Measurements from ENCODE around the gene CYP2C9. TPM values are rescaled to one million over a fixed set of nuclear protein-coding genes. Genes with fewer than 3 reads are reported as not detected.

Gene CYP2C9
- total RNA-seq, 1 donor from 2014 or later: not detected

DNA sequence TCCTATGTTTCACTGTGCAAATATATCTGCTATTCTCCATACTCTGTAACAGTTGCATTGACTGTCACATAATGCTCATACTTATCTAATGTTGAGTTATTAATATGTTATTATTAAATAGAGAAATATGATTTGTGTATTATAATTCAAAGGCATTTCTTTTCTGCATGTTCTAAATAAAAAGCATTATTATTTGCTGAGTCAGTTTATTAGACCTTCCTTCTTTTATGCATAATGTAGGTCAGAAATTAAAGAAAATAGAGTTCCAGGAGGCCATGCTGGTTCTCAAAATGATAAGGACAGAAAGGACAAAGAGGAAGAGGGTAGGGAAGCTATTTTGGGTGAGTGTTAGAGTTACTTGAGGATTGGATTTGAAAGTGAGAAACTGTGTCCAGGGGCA, 50.7 kb downstream of the CYP2C9 start:
- no peaks in the 10 kb centered on the region for H3K4me1 Mint-ChIP-seq (ENCODE audit: low read depth)
- intact Hi-C loops (cut with micrococcal nuclease): no loop called here
- no peaks in the 10 kb centered on the region for H3K36me3 Mint-ChIP-seq (ENCODE audit: low read depth)
- peaks cover 23% of the 10 kb centered on the region for H3K9me3 Mint-ChIP-seq
- no peak overlapping the region for H3K27ac Mint-ChIP-seq
- no peaks in the 10 kb centered on the region for H3K27me3 Mint-ChIP-seq (ENCODE audit: low read depth)
- no peak for DNase-seq (ENCODE audit: low spot score)
- H3K4me3 Mint-ChIP-seq (ENCODE audit: low read depth): no peak overlapping the region

- Mint-ChIP-seq H3K9me3 (peaks cover 23% of the 10 kb centered on the region), H3K27ac (no peak overlapping the region), H3K27me3 (ENCODE audit: low read depth) (no peaks in the 10 kb centered on the region), H3K36me3 (ENCODE audit: low read depth) (no peaks in the 10 kb centered on the region), H3K4me3 (ENCODE audit: low read depth) (no peak overlapping the region), H3K4me1 (ENCODE audit: low read depth) (no peaks in the 10 kb centered on the region)
- intact Hi-C loops (cut with micrococcal nuclease): no loop called here
- DNase-seq (ENCODE audit: low spot score): no peak
Measured at GRCh38 chr10:94991243-94991888, 52.9 kb downstream of the CYP2C9 start.

- DNase-seq (ENCODE audit: low spot score): no peak
- Mint-ChIP-seq H3K27me3 (ENCODE audit: low read depth) (no peaks in the 10 kb centered on the region), H3K4me3 (ENCODE audit: low read depth) (no peak overlapping the region), H3K4me1 (ENCODE audit: low read depth) (no peaks in the 10 kb centered on the region), H3K36me3 (ENCODE audit: low read depth) (no peaks in the 10 kb centered on the region), H3K27ac (no peak overlapping the region), H3K9me3 (peaks cover 23% of the 10 kb centered on the region)
- intact Hi-C loops (cut with micrococcal nuclease): no loop called here
Measured at GRCh38 chr10:94992811-94993210, 54.4 kb downstream of the CYP2C9 start.

GRCh38 chr10:94997741-94998174, 59.3 kb downstream of the CYP2C9 start:
- Mint-ChIP-seq H3K4me1 (ENCODE audit: low read depth) (no peaks in the 10 kb centered on the region), H3K36me3 (ENCODE audit: low read depth) (no peaks in the 10 kb centered on the region), H3K27ac (no peak overlapping the region), H3K4me3 (ENCODE audit: low read depth) (no peak overlapping the region), H3K9me3 (no peaks in the 10 kb centered on the region), H3K27me3 (ENCODE audit: low read depth) (no peaks in the 10 kb centered on the region)
- DNase-seq (ENCODE audit: low spot score): no peak
- intact Hi-C loops (cut with micrococcal nuclease): no loop called here

DNA sequence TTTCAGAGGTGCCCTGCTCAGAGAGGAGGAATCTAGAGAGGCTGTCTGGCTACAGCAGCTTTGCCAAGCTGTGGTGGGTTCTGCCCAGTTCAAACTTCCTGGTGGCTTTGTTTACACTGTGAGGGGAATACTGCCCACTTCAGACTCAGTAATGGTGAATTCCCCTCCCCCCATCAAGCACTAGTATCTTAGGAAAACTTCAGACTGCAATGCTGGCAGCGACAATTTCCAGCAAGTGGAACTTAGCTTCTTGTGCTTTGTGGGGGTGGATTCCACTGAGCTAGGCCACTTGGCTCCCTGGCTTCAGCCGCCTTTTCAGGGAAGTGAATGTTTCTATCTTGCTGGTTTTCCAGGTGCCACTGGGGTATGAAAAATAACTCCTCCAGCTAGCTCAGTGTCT, 88.0 kb downstream of the CYP2C9 start:
- Mint-ChIP-seq H3K4me1 (ENCODE audit: low read depth) (no peaks in the 10 kb centered on the region), H3K27ac (no peak overlapping the region), H3K36me3 (ENCODE audit: low read depth) (no peaks in the 10 kb centered on the region), H3K27me3 (ENCODE audit: low read depth) (no peaks in the 10 kb centered on the region), H3K4me3 (ENCODE audit: low read depth) (no peak overlapping the region), H3K9me3 (no peaks in the 10 kb centered on the region)
- intact Hi-C loops (cut with micrococcal nuclease): no loop called here
- DNase-seq (ENCODE audit: low spot score): no peak

GRCh38 chr10:95031656-95032055, 93.2 kb downstream of the CYP2C9 start:
- no peak overlapping the region for H3K4me3 Mint-ChIP-seq (ENCODE audit: low read depth)
- no peaks in the 10 kb centered on the region for H3K9me3 Mint-ChIP-seq
- H3K27me3 Mint-ChIP-seq (ENCODE audit: low read depth): no peaks in the 10 kb centered on the region
- no peaks in the 10 kb centered on the region for H3K36me3 Mint-ChIP-seq (ENCODE audit: low read depth)
- intact Hi-C loops (cut with micrococcal nuclease): no loop called here
- H3K4me1 Mint-ChIP-seq (ENCODE audit: low read depth): no peaks in the 10 kb centered on the region
- H3K27ac Mint-ChIP-seq: no peak overlapping the region
- no peak for DNase-seq (ENCODE audit: low spot score)

DNA sequence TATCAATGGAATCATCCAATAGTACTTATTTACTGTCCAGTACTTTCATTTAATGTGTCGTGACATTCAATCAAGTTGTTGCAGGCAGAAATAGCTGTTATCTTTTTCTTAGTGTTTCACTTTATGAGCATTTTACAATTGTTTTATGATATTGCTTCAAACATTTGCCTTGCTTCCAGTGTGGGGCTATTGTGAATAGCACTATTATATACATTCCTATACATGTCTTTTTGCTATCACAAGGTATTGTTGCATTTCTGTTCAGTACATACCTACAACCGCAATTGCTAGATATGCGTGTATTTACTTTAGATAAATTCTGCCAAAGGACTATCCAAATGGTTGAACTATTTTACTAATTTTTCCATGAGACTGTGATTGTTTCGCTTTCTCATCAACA, 95.9 kb downstream of the CYP2C9 start:
- Mint-ChIP-seq H3K9me3 (no peaks in the 10 kb centered on the region), H3K27ac (no peak overlapping the region), H3K36me3 (ENCODE audit: low read depth) (no peaks in the 10 kb centered on the region), H3K4me3 (ENCODE audit: low read depth) (no peak overlapping the region), H3K4me1 (ENCODE audit: low read depth) (no peaks in the 10 kb centered on the region), H3K27me3 (ENCODE audit: low read depth) (no peaks in the 10 kb centered on the region)
- intact Hi-C loops (cut with micrococcal nuclease): no loop called here
- no peak for DNase-seq (ENCODE audit: low spot score)

- intact Hi-C loops (cut with micrococcal nuclease): no loop called here
- H3K27me3 Mint-ChIP-seq (ENCODE audit: low read depth): no peaks in the 10 kb centered on the region
- no peak overlapping the region for H3K27ac Mint-ChIP-seq
- no peak for DNase-seq (ENCODE audit: low spot score)
- no peaks in the 10 kb centered on the region for H3K36me3 Mint-ChIP-seq (ENCODE audit: low read depth)
- no peaks in the 10 kb centered on the region for H3K9me3 Mint-ChIP-seq
- no peak overlapping the region for H3K4me3 Mint-ChIP-seq (ENCODE audit: low read depth)
- H3K4me1 Mint-ChIP-seq (ENCODE audit: low read depth): no peaks in the 10 kb centered on the region
Measured at GRCh38 chr10:95035332-95036295, 97.2 kb downstream of the CYP2C9 start.

DNA sequence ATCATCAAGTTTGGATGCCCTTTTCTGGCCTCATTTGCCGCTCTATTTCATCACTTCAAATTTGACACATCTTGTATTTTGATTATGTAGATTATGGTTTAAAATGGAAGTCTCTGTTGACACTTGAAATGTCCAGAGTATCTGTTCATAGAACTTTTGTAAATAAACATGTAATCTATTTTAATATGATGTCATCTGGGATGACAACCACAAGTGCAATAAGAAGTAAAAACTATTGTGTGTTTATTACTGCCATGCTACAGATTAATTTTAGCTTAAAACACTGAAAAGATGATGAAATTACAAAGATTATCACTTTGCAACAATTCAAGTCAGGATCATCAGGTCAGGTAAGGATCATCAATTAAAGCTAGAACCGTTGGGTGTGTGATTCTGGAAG, 100.8 kb downstream of the CYP2C9 start:
- H3K9me3 Mint-ChIP-seq: no peaks in the 10 kb centered on the region
- H3K27ac Mint-ChIP-seq: no peak overlapping the region
- no peak for DNase-seq (ENCODE audit: low spot score)
- no peak overlapping the region for H3K4me3 Mint-ChIP-seq (ENCODE audit: low read depth)
- H3K36me3 Mint-ChIP-seq (ENCODE audit: low read depth): no peaks in the 10 kb centered on the region
- H3K4me1 Mint-ChIP-seq (ENCODE audit: low read depth): no peaks in the 10 kb centered on the region
- no peaks in the 10 kb centered on the region for H3K27me3 Mint-ChIP-seq (ENCODE audit: low read depth)
- intact Hi-C loops (cut with micrococcal nuclease): no loop called here

Other genes starting within 250 kb of the CYP2C9 start
- not detected in 2 replicates for gene CYP2C19, start 176.0 kb upstream of the CYP2C9 start, total RNA-seq
- 0.09 and 0.46 TPM in 2 replicates for gene CYP2C8, start 130.8 kb downstream of the CYP2C9 start, total RNA-seq

Data from activated T-helper 2 cell treated with anti-CD3 and anti-CD28 coated beads, Interferon-gamma antibody, Interleukin-2, Interleukin-4, amounts not matched to agents 10 μg/mL and 5 μg/mL and 100 μg/mL, durations not matched to agents 14 hours and 24 hours and 36 hours (primary cell).